H1 (cell line): Measurements from ENCODE around the gene EPHB3. TPM values are rescaled to one million over a fixed set of nuclear protein-coding genes. Genes with fewer than 3 reads are reported as not detected.

Source experiments
- ATF2 ChIP-seq: IDR thresholded peaks from 2 replicates; pipeline ENCODE4 v1.6.1; 2012; ENCODE audit warnings: low read length, inconsistent platforms
- polyA plus RNA-seq, 7 experiments: library from polyadenylated mRNA; depleted of rRNA in 3 of 7; stranded (reverse) in 5 of 7; unstranded in 2 of 7; fragments of >200 nt in 5 of 7; fragments of 200-250 nt in 2 of 7; gene quantifications; 1 replicate in 5 of 7; 2 replicates in 1 of 7; 4 replicates in 1 of 7; pipeline versions ENCODE4 v1.2.1 to v1.2.3, GENCODE V29; 2011 to 2013; ENCODE audit warnings: missing spikeins in 2 of 7, mixed read lengths in 2 of 7
- total RNA-seq: library from RNA; stranded (reverse); fragmentation: NEBNext Ultra II Directional; extraction: Animal tissue kit (Norgen Biotek cat#: 25700); gene quantifications from 2 replicates; pipeline ENCODE4 v1.2.1, GENCODE V29; 2021

EPHB3 gene
- total and polyA plus RNA-seq, 2 of the 8 experiments (the other 6 are each of a cell fraction or from before 2014, with no cell fraction given) = 0.41 to 0.91 TPM

- no peak for TF ChIP-seq ATF2
Measured at GRCh38 chr3:184593928-184594303, 32.3 kb downstream of the EPHB3 start (continued).
